Measurements from ENCODE around the gene MND1.
"Not testable (repeated sequence)": the region's sequence is repeated elsewhere in the genome, so short reads cannot be mapped to it uniquely, and the experiment has no call there.

MND1 gene

GRCh38 chr4:153453402-153453801 is 108.9 kb downstream of the MND1 start:
- intact Hi-C loops (cut with DNase I), result no loop called here

DNA sequence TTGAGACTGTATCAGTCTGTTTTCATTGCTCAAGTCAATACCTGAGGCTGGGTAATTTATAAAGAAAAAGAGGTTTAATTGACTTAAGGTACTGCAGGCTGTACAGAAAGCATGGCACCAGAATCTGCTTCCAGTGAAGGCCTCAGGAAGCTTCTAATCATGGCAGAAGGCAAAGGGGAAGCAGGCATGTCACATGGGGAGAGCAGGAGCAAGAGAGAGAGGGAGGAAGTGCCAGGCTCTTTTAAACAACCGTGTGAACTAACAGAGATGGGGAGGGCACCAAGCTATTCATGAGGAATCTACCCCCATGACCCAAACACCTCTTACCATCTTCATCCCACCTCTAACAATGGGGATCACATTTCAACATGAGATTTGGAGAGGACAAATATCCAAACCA is 114.5 kb downstream of the MND1 start:
- no peak for DNase-seq
- intact Hi-C loops (cut with DNase I), result no loop called here

More at GRCh38 chr4:153453402-153453801, 108.9 kb downstream of the MND1 start:
- no peak for DNase-seq

DNA sequence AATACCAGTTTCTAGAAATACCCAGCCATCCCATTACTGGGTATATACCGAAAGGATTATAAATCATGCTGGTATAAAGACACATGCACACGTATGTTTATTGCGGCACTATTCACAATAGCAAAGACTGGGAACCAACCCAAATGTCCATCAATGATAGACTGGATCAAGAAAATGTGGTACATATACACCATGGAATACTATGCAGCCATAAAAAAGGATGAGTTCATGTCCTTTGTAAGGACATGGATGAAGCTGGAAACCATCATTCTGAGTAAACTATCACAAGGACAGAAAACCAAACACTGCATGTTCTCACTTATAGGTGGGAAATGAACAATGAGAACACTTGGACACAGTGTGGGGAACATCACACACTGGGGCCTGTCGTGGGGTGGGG is 117.1 kb downstream of the MND1 start:
- intact Hi-C loops (cut with DNase I); DNase-seq: not testable (repeated sequence)

DNA sequence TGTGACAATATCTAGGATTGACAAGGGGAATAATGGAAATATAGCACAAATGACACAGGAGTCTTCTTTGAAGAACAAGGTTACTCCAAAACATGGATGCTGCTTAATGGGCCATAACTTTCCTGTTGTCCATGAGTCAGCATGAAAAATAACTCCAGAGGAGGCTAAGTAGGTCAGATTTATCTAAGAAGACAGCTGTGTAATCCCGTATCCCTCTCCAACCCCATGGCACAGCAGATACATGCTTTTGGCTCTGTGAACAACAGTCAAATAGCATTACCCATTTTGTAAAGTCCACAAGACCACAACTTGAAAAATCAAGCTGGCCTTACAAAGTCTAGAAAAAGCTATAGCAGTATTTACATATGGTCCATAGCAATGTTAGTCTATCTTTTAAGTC is 119.6 kb downstream of the MND1 start:
- no peak for DNase-seq
- intact Hi-C loops (cut with DNase I), result no loop called here
